ENCODE measurements around the gene SEMA3E. TPM values are rescaled to one million over a fixed set of nuclear protein-coding genes. Genes with fewer than 3 reads are reported as not detected.

The SEMA3E gene
- total and polyA plus RNA-seq, 8 donors, result 0.19 to 9.2 (median 0.93) TPM; not detected in 1

DNA sequence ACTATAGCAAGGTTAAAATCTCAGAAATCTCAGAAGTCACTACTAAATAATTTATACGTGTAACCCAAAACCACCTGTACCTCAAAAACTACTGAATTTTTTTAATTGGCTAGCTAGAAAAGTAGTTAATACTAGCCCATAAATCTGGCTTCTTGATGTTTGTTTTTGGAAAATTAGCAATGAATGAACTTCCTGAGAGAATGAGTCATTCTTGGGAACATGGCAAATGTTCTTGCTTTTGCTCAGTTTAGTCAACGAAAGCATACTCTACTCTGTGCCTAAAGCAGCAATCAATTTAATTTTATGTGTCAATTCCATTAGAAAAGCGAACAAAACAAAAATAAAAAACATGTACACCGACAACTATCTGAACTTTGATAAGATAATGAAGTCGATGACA lies 69.2 kb downstream of the SEMA3E start:
- intact Hi-C loops (cut with DNase I; ENCODE audit: low total_unique reads), result no loop called here
- Histone ChIP-seq H3K4me3 (no peak overlapping the region), H3K36me3 (no peaks in the 10 kb centered on the region), H3K4me1 (no peaks in the 10 kb centered on the region), H3K9me3 (no peaks in the 10 kb centered on the region), H3K27me3 (no peaks in the 10 kb centered on the region), H3K27ac (no peak overlapping the region)
- DNase-seq, result no peak
- TF ChIP-seq CTCF (IDR thresholded peaks at IDR 0.05) (no peak), POLR2A (IDR thresholded peaks at IDR 0.05) (no peak), EP300 (IDR thresholded peaks at IDR 0.05) (no peak), POLR2AphosphoS5 (IDR thresholded peaks at IDR 0.05) (no peak)
- WGBS, 5 donors, result 57 to 77% (median 71%) methylated on average over 5 of the region's 5 CpGs

- no peaks in the 10 kb centered on the region for H3K27me3 ChIP-seq
- 48 to 65% (median 62%) methylated on average over 3 of the region's 3 CpGs for WGBS, 5 donors
- H3K27ac ChIP-seq, result no peak overlapping the region
- no peaks in the 10 kb centered on the region for H3K4me1 ChIP-seq
- no peaks in the 10 kb centered on the region for H3K9me3 ChIP-seq
- intact Hi-C loops (cut with DNase I; ENCODE audit: low total_unique reads), result no loop called here
- no peak overlapping the region for H3K4me3 ChIP-seq
- H3K36me3 ChIP-seq, result no peaks in the 10 kb centered on the region
- TF ChIP-seq CTCF (IDR thresholded peaks at IDR 0.05), result no peak
- TF ChIP-seq POLR2A (IDR thresholded peaks at IDR 0.05), result no peak
- TF ChIP-seq EP300 (IDR thresholded peaks at IDR 0.05), result no peak
- TF ChIP-seq POLR2AphosphoS5 (IDR thresholded peaks at IDR 0.05), result no peak
- no peak for DNase-seq
These were observed 73.5 kb downstream of the SEMA3E start for GRCh38 chr7:83575436-83575835.

DNA sequence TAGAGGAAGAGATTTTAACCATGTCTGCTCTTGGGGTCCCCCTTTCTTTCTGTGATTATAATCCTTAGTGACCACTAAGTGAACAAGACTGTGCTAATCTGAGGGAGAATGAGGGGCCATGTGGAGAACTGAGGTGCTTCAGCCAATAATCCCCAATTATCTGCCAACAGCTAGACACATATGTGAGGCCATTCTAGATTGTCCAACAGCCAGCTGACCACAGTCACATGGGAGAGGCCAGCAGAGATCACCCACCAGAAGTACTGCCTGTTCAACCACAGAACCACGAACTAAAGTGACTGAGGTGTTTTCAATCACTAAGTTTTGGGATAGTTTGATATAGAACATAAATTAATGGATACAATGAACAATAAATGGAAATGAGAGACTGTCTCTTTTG lies 74.3 kb downstream of the SEMA3E start:
- Histone ChIP-seq H3K27ac (no peak overlapping the region), H3K36me3 (no peaks in the 10 kb centered on the region), H3K27me3 (no peaks in the 10 kb centered on the region), H3K4me3 (no peak overlapping the region), H3K9me3 (no peaks in the 10 kb centered on the region), H3K4me1 (no peaks in the 10 kb centered on the region)
- WGBS, 5 donors, result 66 to 91% (median 77%) methylated on average over 1 of the region's 1 CpG
- TF ChIP-seq POLR2A (IDR thresholded peaks at IDR 0.05) (no peak), CTCF (IDR thresholded peaks at IDR 0.05) (no peak), POLR2AphosphoS5 (IDR thresholded peaks at IDR 0.05) (no peak), EP300 (IDR thresholded peaks at IDR 0.05) (no peak)
- intact Hi-C loops (cut with DNase I; ENCODE audit: low total_unique reads), result no loop called here
- DNase-seq, result no peak

- H3K27me3 ChIP-seq, result no peaks in the 10 kb centered on the region
- H3K9me3 ChIP-seq, result no peaks in the 10 kb centered on the region
- TF ChIP-seq EP300 (IDR thresholded peaks at IDR 0.05), result no peak
- TF ChIP-seq POLR2A (IDR thresholded peaks at IDR 0.05), result no peak
- TF ChIP-seq CTCF (IDR thresholded peaks at IDR 0.05), result no peak
- TF ChIP-seq POLR2AphosphoS5 (IDR thresholded peaks at IDR 0.05), result no peak
- H3K4me1 ChIP-seq, result peaks cover 0 to 8% (median 0%) of the 10 kb centered on the region in 4 donors
- no peak for DNase-seq
- no peaks in the 10 kb centered on the region for H3K36me3 ChIP-seq
- intact Hi-C loops (cut with DNase I; ENCODE audit: low total_unique reads), result no loop called here
- WGBS, 5 donors, result 25 to 46% (median 35%) methylated on average over 2 of the region's 2 CpGs
- H3K27ac ChIP-seq, result no peak overlapping the region
- no peak overlapping the region for H3K4me3 ChIP-seq
These were observed 86.0 kb downstream of the SEMA3E start for GRCh38 chr7:83562960-83563359.
